K562 (cell line): ENCODE results near the gene BCAP31. TPM values are rescaled to one million over a fixed set of nuclear protein-coding genes. Genes with fewer than 3 reads are reported as not detected.

Experiments used
- CCNT2 ChIP-seq: IDR thresholded peaks from 2 replicates; pipeline ENCODE4 v1.6.1; 2011; ENCODE audit warnings: borderline replicate concordance, low read depth, mild to moderate bottlenecking, moderate library complexity, mixed read lengths, low read length; ENCODE audit not compliant: insufficient read length; ENCODE audit errors: extremely low read depth
- EP400 ChIP-seq: fragments of 450-650 bp; IDR thresholded peaks from 2 replicates; pipeline ENCODE4 v1.6.1; 2017; ENCODE audit warnings: antibody characterized with exemption, mild to moderate bottlenecking, moderate library complexity
- GABPA ChIP-seq: fragments of 200-800 bp; sonication (Bioruptor generic); conservative IDR thresholded peaks from 2 replicates; pipeline ENCODE4 v1.6.1; 2016; ENCODE audit warnings: low read depth, missing genetic modification characterization, missing compliant biosample characterization
- GATA2 ChIP-seq: sonication (generic); formaldehyde crosslinking; IDR thresholded peaks from 2 replicates; pipeline ENCODE4 v1.4.0; 2020; ENCODE audit warnings: mild to moderate bottlenecking, missing genetic modification reagents
- HCFC1 ChIP-seq: IDR thresholded peaks from 2 replicates; pipeline ENCODE4 v1.6.1; 2012; ENCODE audit warnings: low read depth, low read length, improper control_type of control experiment
- KDM5B ChIP-seq: fragments of 200-600 bp; sonication (generic); IDR thresholded peaks from 2 replicates; pipeline ENCODE4 v1.6.1; 2012; ENCODE audit warnings: low read depth, mild to moderate bottlenecking, moderate library complexity, low read length, control low read depth, inconsistent platforms; ENCODE audit not compliant: insufficient replicate concordance
- MAFF ChIP-seq: IDR thresholded peaks from 2 replicates; pipeline ENCODE4 v1.6.1; 2012; ENCODE audit warnings: low read length, improper control_type of control experiment
- NBN ChIP-seq: fragments of 450-650 bp; IDR thresholded peaks from 2 replicates; pipeline ENCODE4 v1.6.1; 2016; ENCODE audit warnings: low read depth, mild to moderate bottlenecking
- NFIC ChIP-seq: fragments of 450-650 bp; IDR thresholded peaks from 2 replicates; pipeline ENCODE4 v1.6.1; 2017; ENCODE audit warnings: mild to moderate bottlenecking, inconsistent platforms
- NRF1 ChIP-seq, 2 experiments: fragments of 450-650 bp; IDR thresholded peaks in 1 of 2; conservative IDR thresholded peaks in 1 of 2; 2 replicates each; pipeline ENCODE4 v1.6.1; 2014; ENCODE audit warnings: mild to moderate bottlenecking in 2 of 2
- PML ChIP-seq: IDR thresholded peaks from 2 replicates; pipeline ENCODE4 v1.6.1; 2012; ENCODE audit warnings: low read length, inconsistent platforms
- POLR2B ChIP-seq: fragments of 450-650 bp; IDR thresholded peaks from 2 replicates; pipeline ENCODE4 v1.6.1; 2018; ENCODE audit warnings: low read depth; ENCODE audit not compliant: partially characterized antibody
- SOX6 ChIP-seq: fragments of 450-650 bp; IDR thresholded peaks from 2 replicates; pipeline ENCODE4 v1.6.1; 2014; ENCODE audit warnings: mild to moderate bottlenecking
- SP1 ChIP-seq: sonication (generic); formaldehyde crosslinking; IDR thresholded peaks from 2 replicates; pipeline ENCODE4 v1.8.1; 2022; ENCODE audit warnings: mild to moderate bottlenecking, missing genetic modification reagents
- TCF3 ChIP-seq: sonication (generic); formaldehyde crosslinking; IDR thresholded peaks from 2 replicates; pipeline ENCODE4 v1.4.0; 2020; ENCODE audit warnings: mild to moderate bottlenecking, missing genetic modification reagents
- U2AF2 ChIP-seq: fragments of 200-400 bp; formaldehyde crosslinking; optimal IDR thresholded peaks from 2 replicates; pipeline ENCODE3; 2017; ENCODE audit warnings: low read depth, mild to moderate bottlenecking, low read length
- ZC3H4 ChIP-seq: sonication (generic); formaldehyde crosslinking; IDR thresholded peaks from 2 replicates; pipeline ENCODE4 v1.9.0; 2021; ENCODE audit warnings: missing genetic modification reagents, borderline replicate concordance
- ZNF24 ChIP-seq: fragments of 450-650 bp; IDR thresholded peaks from 2 replicates; pipeline ENCODE4 v1.6.1; 2016
- ZNF274 ChIP-seq: IDR thresholded peaks from 2 replicates; pipeline ENCODE4 v1.6.1; 2011; ENCODE audit warnings: low read depth, mild to moderate bottlenecking, low read length, moderate library complexity, borderline replicate concordance
- polyA plus RNA-seq, 8 experiments: library from polyadenylated mRNA; depleted of rRNA in 4 of 8; stranded (reverse) in 5 of 8; unstranded in 3 of 8; fragments of >200 nt; fragmentation: Nextera tagmentation in 2 of 8; fragmentation: Illumina TruSeq in 1 of 8; extraction: Ambion mirVana in 2 of 8; extraction: Trizol in 1 of 8; gene quantifications; 2 replicates each; pipeline versions ENCODE4 v1.2.1 to v1.2.3, GENCODE V29; 2011 to 2014; ENCODE audit warnings: inconsistent platforms in 1 of 8, missing spikeins in 1 of 8
- total RNA-seq, 7 experiments: library from RNA; depleted of rRNA in 6 of 7; stranded (reverse); fragments of >200 nt in 6 of 7; fragmentation: Illumina TruSeq in 2 of 7; extraction: Trizol in 2 of 7; gene quantifications; 2 replicates each; pipeline versions ENCODE4 v1.2.1 to v1.2.3, GENCODE V29; 2011 to 2021; ENCODE audit warnings: low replicate concordance in 1 of 7
- TF ChIP-seq, protein P1 (sequence below): sonication (generic); formaldehyde crosslinking; IDR thresholded peaks from 2 replicates; pipeline ENCODE4 v1.8.0; 2022; ENCODE audit warnings: mild to moderate bottlenecking, missing genetic modification reagents
- TF ChIP-seq, protein P2 (sequence below): sonication (generic); formaldehyde crosslinking; IDR thresholded peaks from 2 replicates; pipeline ENCODE4 v1.5.0; 2020; ENCODE audit warnings: missing genetic modification reagents
- TF ChIP-seq, protein P3 (sequence below): fragments of 250-450 bp; sonication (Bioruptor Pico); IDR thresholded peaks from 2 replicates; pipeline ENCODE4 v1.5.0; 2020; ENCODE audit warnings: mild to moderate bottlenecking, borderline replicate concordance
- TF ChIP-seq, protein P4 (sequence below): sonication (generic); formaldehyde crosslinking; IDR thresholded peaks from 2 replicates; pipeline ENCODE4 v1.8.0; 2023; ENCODE audit warnings: mild to moderate bottlenecking, missing genetic modification reagents

BCAP31 gene
- total and polyA plus RNA-seq, 9 of the 15 experiments (the other 6 are each of a cell fraction or from before 2014, with no cell fraction given) = 156 to 683 (median 188) TPM

DNA sequence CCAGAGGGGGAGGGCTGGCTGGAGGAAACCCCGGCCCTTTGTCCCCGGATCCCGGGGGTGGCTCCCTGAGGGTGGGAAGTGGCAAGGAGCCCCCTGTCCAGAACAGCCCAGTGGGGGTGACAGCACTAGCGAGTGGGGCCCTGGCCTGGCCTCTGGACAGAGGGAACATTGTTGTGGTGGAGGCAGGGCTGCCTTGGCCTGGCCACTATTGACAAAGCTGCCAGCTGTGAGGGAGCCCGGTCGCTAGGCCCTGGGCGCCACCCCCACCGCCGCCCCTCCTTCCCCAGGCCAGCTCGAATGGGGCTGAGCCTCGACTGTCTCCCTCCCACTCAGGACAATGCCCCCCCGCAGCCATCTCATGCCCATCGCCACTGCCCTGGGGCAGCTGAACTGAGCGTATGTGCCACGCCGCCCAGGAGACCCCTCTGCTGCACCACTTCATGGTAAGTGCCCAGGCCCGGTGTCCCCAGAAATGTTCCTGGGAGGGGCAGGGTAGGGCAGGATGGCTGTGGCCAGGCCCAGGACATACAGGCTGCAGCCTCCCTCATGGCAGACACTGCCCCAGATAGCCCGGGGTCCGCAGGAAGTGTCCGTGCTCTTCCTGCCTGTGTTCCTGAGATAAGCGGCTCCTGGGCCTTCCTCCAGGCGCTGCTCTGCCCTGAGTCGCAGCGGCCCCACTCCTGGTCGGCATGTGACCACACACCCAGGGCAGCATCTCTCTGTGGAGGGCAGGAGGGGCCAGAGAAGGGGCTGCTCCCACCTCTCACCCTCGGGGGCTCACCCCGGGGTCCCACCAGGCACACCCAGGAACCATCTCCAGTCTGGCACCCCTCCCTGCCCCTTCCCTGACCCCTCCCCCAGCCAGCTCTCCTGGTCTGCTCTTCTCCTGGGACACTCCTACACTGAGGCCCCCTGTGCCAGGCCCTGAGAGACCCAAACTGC is 41.2 kb upstream of the BCAP31 start (continued):
- TF ChIP-seq NFIC = peak; percentile 80
- peak; percentile 84 for TF ChIP-seq EP400
- TF ChIP-seq GATA2 (CRISPR knock-in tag) = peak; percentile 92
- no peak for TF ChIP-seq U2AF2
- TF ChIP-seq SP1 (CRISPR knock-in tag) = peak; percentile 53; the same call in 1 of the 2 replicates
- peak; percentile 62 for TF ChIP-seq KDM5B
- no peak for TF ChIP-seq ZNF24
- no peak for TF ChIP-seq NBN
- TF ChIP-seq TCF3 (CRISPR knock-in tag) = peak; percentile 94
- TF ChIP-seq PML = peak; percentile 22; the same call in 1 of the 2 replicates
- TF ChIP-seq, protein P1, sequence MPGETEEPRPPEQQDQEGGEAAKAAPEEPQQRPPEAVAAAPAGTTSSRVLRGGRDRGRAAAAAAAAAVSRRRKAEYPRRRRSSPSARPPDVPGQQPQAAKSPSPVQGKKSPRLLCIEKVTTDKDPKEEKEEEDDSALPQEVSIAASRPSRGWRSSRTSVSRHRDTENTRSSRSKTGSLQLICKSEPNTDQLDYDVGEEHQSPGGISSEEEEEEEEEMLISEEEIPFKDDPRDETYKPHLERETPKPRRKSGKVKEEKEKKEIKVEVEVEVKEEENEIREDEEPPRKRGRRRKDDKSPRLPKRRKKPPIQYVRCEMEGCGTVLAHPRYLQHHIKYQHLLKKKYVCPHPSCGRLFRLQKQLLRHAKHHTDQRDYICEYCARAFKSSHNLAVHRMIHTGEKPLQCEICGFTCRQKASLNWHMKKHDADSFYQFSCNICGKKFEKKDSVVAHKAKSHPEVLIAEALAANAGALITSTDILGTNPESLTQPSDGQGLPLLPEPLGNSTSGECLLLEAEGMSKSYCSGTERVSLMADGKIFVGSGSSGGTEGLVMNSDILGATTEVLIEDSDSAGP (CRISPR knock-in tag) = no peak
- TF ChIP-seq SOX6 = peak; percentile 71
- TF ChIP-seq CCNT2 = peak; percentile 89
- TF ChIP-seq, protein P2, sequence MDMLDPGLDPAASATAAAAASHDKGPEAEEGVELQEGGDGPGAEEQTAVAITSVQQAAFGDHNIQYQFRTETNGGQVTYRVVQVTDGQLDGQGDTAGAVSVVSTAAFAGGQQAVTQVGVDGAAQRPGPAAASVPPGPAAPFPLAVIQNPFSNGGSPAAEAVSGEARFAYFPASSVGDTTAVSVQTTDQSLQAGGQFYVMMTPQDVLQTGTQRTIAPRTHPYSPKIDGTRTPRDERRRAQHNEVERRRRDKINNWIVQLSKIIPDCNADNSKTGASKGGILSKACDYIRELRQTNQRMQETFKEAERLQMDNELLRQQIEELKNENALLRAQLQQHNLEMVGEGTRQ (CRISPR knock-in tag) = peak; percentile 69
- no peak for TF ChIP-seq MAFF
- TF ChIP-seq, protein P3, sequence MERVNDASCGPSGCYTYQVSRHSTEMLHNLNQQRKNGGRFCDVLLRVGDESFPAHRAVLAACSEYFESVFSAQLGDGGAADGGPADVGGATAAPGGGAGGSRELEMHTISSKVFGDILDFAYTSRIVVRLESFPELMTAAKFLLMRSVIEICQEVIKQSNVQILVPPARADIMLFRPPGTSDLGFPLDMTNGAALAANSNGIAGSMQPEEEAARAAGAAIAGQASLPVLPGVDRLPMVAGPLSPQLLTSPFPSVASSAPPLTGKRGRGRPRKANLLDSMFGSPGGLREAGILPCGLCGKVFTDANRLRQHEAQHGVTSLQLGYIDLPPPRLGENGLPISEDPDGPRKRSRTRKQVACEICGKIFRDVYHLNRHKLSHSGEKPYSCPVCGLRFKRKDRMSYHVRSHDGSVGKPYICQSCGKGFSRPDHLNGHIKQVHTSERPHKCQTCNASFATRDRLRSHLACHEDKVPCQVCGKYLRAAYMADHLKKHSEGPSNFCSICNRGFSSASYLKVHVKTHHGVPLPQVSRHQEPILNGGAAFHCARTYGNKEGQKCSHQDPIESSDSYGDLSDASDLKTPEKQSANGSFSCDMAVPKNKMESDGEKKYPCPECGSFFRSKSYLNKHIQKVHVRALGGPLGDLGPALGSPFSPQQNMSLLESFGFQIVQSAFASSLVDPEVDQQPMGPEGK (CRISPR knock-in tag) = no peak
- TF ChIP-seq, protein P4, sequence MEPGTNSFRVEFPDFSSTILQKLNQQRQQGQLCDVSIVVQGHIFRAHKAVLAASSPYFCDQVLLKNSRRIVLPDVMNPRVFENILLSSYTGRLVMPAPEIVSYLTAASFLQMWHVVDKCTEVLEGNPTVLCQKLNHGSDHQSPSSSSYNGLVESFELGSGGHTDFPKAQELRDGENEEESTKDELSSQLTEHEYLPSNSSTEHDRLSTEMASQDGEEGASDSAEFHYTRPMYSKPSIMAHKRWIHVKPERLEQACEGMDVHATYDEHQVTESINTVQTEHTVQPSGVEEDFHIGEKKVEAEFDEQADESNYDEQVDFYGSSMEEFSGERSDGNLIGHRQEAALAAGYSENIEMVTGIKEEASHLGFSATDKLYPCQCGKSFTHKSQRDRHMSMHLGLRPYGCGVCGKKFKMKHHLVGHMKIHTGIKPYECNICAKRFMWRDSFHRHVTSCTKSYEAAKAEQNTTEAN (CRISPR knock-in tag) = no peak
- no peak for TF ChIP-seq HCFC1
- peak; percentile 14 to 33; a peak in 1 of 4 replicates for TF ChIP-seq NRF1 (conservative IDR thresholded peaks at IDR 0.05 in 1 of 2, IDR thresholded peaks at IDR 0.05 in 1 of 2)
- peak; percentile 89 for TF ChIP-seq GABPA
- peak; percentile 27 for TF ChIP-seq POLR2B
- no peak for TF ChIP-seq ZNF274
- TF ChIP-seq ZC3H4 (CRISPR knock-in tag) = no peak
